Fibroblast of peridontal ligament (primary cell): ENCODE data around the gene WIPF2.
A peak's percentile ranks its signal among the peaks of the same experiment; 100 is the strongest.

ENCODE experiments used
- DNase-seq: peaks from one replicate; pipeline ENCODE4 v3.0.0-alpha.2; 2010; ENCODE audit errors: extremely low read depth

WIPF2 gene

GRCh38 chr17:40313668-40314583, 94.8 kb downstream of the WIPF2 start:
- DNase-seq = peak; percentile 69

- peak; percentile 66 for DNase-seq
These were observed 95.5 kb downstream of the WIPF2 start for GRCh38 chr17:40314584-40314956.

- DNase-seq = no peak
These were observed 96.1 kb downstream of the WIPF2 start for GRCh38 chr17:40315206-40315605.

- DNase-seq = no peak
These were observed 96.8 kb downstream of the WIPF2 start for GRCh38 chr17:40315678-40316570.

- peak; percentile 72 for DNase-seq
These were observed 97.7 kb downstream of the WIPF2 start for GRCh38 chr17:40316571-40317344.

- DNase-seq = peak; percentile 72
These were observed 98.3 kb downstream of the WIPF2 start for GRCh38 chr17:40317345-40317873.

GRCh38 chr17:40317880-40318829, 99.1 kb downstream of the WIPF2 start:
- peak; percentile 90 for DNase-seq

GRCh38 chr17:40318830-40319391, 99.8 kb downstream of the WIPF2 start:
- no peak for DNase-seq

- no peak for DNase-seq
These were observed 100.8 kb downstream of the WIPF2 start for GRCh38 chr17:40319651-40320540.

- DNase-seq = peak; percentile 47
These were observed 101.8 kb downstream of the WIPF2 start for GRCh38 chr17:40320756-40321523.

- no peak for DNase-seq
These were observed 102.4 kb downstream of the WIPF2 start for GRCh38 chr17:40321524-40321929.

GRCh38 chr17:40321961-40322357, 102.9 kb downstream of the WIPF2 start:
- DNase-seq = no peak

- peak; percentile 83 for DNase-seq
These were observed 103.5 kb downstream of the WIPF2 start for GRCh38 chr17:40322358-40323315.

GRCh38 chr17:40323391-40324381, 104.6 kb downstream of the WIPF2 start:
- peak; percentile 78 for DNase-seq

- no peak for DNase-seq
These were observed 106.3 kb downstream of the WIPF2 start for GRCh38 chr17:40325156-40326013.
